Mucosa of rectum (tissue), 2 donors: ENCODE data around the gene SGCD.

Experiments used
- H3K27ac ChIP-seq, 2 donors: one replicate each; pipeline ENCODE4 v1.7.0; 2013; ENCODE audit warnings: inconsistent platforms in 2 of 2, low read depth in 2 of 2, low read length in 2 of 2
- H3K27me3 ChIP-seq, 2 donors: one replicate each; pipeline ENCODE4 v1.7.0; 2013; ENCODE audit warnings: low read length in 2 of 2; ENCODE audit not compliant: control insufficient read depth in 2 of 2, insufficient read depth in 2 of 2
- H3K36me3 ChIP-seq, 2 donors: one replicate each; pipeline ENCODE4 v1.7.0; 2013; ENCODE audit warnings: low read length in 2 of 2; ENCODE audit not compliant: control insufficient read depth in 2 of 2, insufficient read depth in 2 of 2
- H3K4me1 ChIP-seq, 2 donors: one replicate each; pipeline ENCODE4 v1.7.0; 2013; ENCODE audit warnings: low read length in 2 of 2, mild to moderate bottlenecking in 1 of 2; ENCODE audit not compliant: control insufficient read depth in 2 of 2, insufficient read depth in 2 of 2
- H3K4me3 ChIP-seq, 2 donors: one replicate each; pipeline ENCODE4 v1.7.0; 2013; ENCODE audit warnings: low read length in 2 of 2
- H3K9ac ChIP-seq, 2 donors: one replicate each; pipeline ENCODE4 v1.7.0; 2013; ENCODE audit warnings: low read length in 2 of 2, low read depth in 1 of 2, mild to moderate bottlenecking in 1 of 2
- H3K9me3 ChIP-seq, 2 donors: one replicate each; pipeline ENCODE4 v1.7.0; 2013; ENCODE audit warnings: low read length in 2 of 2; ENCODE audit not compliant: control insufficient read depth in 2 of 2
- donor health status: healthy.
- donor health status: Normal muscosa, but diverticular disease.

The SGCD gene

DNA sequence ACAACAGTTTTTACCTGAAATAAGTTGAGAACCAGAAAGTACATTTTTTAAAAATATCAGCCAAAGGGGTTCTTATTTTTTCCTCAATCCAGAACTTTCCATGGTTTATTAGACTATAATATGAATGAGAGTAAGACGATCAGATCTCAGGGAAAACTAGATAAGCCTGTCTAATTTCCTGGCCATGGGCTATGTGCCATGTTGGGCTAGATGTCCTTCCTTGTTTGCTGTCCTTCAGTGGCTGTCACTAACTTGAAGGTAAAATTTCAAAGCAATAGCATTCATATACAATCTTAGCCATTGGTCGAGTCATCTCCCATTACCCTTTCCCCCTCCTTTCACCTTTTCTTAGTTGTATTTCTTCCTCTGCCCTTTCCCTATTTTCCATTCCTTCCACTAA is 343.7 kb downstream of the SGCD start:
- Histone ChIP-seq H3K4me1 (no peaks in the 10 kb centered on the region), H3K36me3 (no peaks in the 10 kb centered on the region), H3K27me3 (no peaks in the 10 kb centered on the region), H3K9me3 (no peaks in the 10 kb centered on the region), H3K9ac (no peak overlapping the region), H3K27ac (no peak overlapping the region), H3K4me3 (no peak overlapping the region)

DNA sequence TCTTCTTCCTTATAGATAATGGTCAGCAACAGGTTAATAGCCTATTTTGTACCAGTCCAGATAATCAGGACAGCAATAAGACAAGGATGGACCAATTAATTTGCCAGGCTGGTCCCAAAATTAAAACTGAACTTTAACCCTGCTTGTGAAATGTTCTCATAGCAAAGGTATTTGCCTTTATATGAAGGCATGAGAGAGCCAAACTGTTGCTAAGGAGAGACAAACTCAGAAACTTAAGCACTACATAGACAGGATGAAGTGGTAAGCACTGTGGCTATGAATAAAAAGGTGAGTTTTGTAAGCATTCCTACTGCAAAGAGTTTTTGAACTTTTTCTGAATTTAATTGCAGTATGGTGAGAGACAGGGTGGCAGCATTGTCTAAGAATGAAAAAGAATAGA is 348.4 kb downstream of the SGCD start:
- peaks cover 0 to 4% of the 10 kb centered on the region in 2 donors for H3K4me1 ChIP-seq
- H3K36me3 ChIP-seq, result no peaks in the 10 kb centered on the region
- H3K9ac ChIP-seq, result no peak overlapping the region
- no peaks in the 10 kb centered on the region for H3K9me3 ChIP-seq
- H3K27ac ChIP-seq, result no peak overlapping the region
- H3K27me3 ChIP-seq, result peaks cover 0 to 11% of the 10 kb centered on the region in 2 donors
- H3K4me3 ChIP-seq, result no peak overlapping the region

DNA sequence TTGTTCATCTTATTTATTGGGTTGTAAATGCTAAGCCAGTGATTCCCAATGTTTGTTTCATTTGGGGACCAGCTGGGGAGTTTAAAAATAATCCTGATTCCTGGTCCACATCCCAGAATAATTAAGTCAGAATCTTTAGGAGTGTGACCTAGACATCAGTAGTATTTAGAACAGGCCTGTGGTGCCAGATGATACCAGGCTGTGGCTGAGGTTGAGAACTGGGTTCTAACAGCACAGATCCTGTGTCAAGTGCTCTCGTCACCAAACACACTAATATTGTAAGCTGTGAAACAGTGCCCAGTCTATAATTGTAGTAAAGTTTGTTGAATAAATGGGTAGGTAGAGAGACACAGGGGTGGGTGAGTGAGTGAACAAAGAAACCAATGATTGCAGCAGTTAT is 351.0 kb downstream of the SGCD start:
- H3K27me3 ChIP-seq, result peaks cover 0 to 23% of the 10 kb centered on the region in 2 donors
- H3K4me1 ChIP-seq, result peaks cover 0 to 4% of the 10 kb centered on the region in 2 donors
- H3K4me3 ChIP-seq, result no peak overlapping the region
- H3K27ac ChIP-seq, result no peak overlapping the region
- no peaks in the 10 kb centered on the region for H3K9me3 ChIP-seq
- no peak overlapping the region for H3K9ac ChIP-seq
- H3K36me3 ChIP-seq, result no peaks in the 10 kb centered on the region

DNA sequence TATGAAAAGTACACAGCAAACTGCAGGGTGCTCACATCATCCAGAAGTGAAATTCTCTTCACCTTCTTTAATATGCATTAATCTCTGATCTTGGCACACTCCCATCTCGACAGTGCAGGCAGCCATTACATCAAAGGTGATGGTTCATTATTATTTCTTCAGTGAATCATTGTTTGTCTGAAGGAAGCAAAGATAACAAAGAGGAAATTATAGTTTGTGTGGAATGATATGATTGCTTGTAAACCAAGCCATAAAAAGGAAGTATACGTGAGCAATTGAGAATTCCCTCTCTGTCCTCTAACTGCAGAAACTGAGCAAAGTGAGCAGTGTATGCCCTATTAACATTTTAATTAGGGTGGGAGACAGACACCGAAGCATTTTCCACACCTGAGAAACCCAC is 351.5 kb downstream of the SGCD start:
- Histone ChIP-seq H3K27me3 (peaks cover 0 to 23% of the 10 kb centered on the region in 2 donors), H3K36me3 (no peaks in the 10 kb centered on the region), H3K9ac (no peak overlapping the region), H3K27ac (no peak overlapping the region), H3K4me1 (peaks cover 0 to 4% of the 10 kb centered on the region in 2 donors), H3K9me3 (no peaks in the 10 kb centered on the region), H3K4me3 (no peak overlapping the region)

DNA sequence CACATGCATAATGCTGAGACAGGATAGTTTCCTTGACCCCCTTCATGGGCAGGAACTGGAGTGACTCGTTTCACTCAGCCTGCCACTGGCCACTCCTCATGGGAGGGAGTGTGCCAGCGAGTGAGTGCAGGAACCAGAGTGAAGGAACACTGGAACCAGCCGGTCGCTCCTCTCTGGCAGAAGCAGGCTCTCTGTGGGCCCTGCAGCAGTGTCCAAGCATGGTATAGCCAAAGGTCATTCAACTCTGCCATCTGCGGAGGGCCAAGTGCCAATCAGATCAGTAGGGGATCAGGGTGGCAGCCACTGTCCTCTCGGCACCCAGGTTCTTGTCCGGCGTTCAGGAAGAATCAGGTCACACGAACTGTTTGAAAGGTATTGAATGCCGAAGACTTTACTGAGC is 353.9 kb downstream of the SGCD start:
- Histone ChIP-seq H3K27ac (no peak overlapping the region), H3K4me3 (no peak overlapping the region), H3K9me3 (no peaks in the 10 kb centered on the region), H3K4me1 (peaks cover 0 to 4% of the 10 kb centered on the region in 2 donors), H3K27me3 (peaks cover 0 to 34% of the 10 kb centered on the region in 2 donors), H3K9ac (no peak overlapping the region), H3K36me3 (no peaks in the 10 kb centered on the region)

DNA sequence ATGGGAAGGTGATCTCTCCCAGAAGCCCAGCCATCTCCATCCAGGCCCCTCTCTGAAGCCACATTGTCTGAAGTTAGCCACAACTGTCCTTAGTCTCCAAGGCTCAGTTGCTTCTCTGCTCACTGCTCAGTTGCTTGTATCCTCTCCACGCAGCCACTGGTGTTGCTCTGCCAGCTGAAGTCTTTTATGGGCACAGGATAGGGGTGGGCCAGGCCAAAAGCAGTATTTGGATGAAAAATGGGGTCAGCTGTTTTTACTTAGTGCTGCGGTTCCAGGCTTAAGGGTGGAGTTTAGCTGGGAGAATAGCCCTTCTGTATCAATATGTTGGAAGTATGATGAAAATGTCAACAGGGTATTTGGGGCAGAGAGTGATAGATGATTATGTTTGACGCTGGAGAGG is 354.3 kb downstream of the SGCD start:
- H3K4me1 ChIP-seq, result peaks cover 0 to 4% of the 10 kb centered on the region in 2 donors
- no peaks in the 10 kb centered on the region for H3K9me3 ChIP-seq
- H3K27ac ChIP-seq, result no peak overlapping the region
- H3K36me3 ChIP-seq, result no peaks in the 10 kb centered on the region
- peaks cover 0 to 36% of the 10 kb centered on the region in 2 donors for H3K27me3 ChIP-seq
- H3K4me3 ChIP-seq, result no peak overlapping the region
- H3K9ac ChIP-seq, result no peak overlapping the region

DNA sequence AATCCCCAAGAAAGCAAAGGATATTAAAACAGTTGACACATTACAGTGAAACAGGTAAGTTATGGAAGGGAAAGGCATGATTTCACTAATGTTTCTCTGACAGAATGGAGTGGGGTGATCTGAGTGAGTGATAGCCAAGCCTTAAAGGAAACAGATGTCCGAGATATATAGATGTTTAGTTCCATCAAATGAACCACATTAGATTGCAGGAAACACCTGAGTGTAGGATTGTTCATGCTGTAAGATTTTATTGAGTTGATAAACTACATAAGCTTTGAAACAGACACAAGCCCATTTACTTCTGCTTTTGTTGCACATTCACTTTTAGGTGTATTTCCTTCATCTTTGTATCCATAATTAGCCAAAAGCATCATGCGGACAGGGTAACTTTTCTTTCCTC is 356.0 kb downstream of the SGCD start:
- Histone ChIP-seq H3K27me3 (peaks cover 0 to 43% of the 10 kb centered on the region in 2 donors), H3K27ac (no peak overlapping the region), H3K4me1 (peaks cover 0 to 4% of the 10 kb centered on the region in 2 donors), H3K9me3 (no peaks in the 10 kb centered on the region), H3K36me3 (no peaks in the 10 kb centered on the region), H3K9ac (no peak overlapping the region), H3K4me3 (no peak overlapping the region)

DNA sequence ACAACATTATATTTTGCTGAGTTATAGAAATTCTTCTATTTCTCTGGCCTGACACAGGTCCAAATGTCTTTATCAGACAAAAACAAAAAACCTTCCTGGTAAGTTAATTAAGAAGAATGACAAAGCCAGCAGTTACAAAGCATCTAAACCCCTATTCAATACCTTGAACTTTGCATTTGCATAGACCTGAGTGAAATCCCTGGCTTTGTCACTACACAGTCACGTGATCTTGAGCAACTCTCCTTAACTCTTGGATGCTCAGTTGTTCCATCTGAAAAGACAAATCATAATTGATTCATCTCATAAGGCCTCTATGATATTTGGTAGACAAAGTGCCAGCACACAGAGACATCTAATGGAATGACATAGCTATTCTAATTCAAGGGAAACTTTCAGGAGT is 356.5 kb downstream of the SGCD start:
- no peak overlapping the region for H3K27ac ChIP-seq
- H3K4me3 ChIP-seq, result no peak overlapping the region
- peaks cover 0 to 43% of the 10 kb centered on the region in 2 donors for H3K27me3 ChIP-seq
- no peak overlapping the region for H3K9ac ChIP-seq
- no peaks in the 10 kb centered on the region for H3K36me3 ChIP-seq
- no peaks in the 10 kb centered on the region for H3K9me3 ChIP-seq
- H3K4me1 ChIP-seq, result peaks cover 0 to 4% of the 10 kb centered on the region in 2 donors

DNA sequence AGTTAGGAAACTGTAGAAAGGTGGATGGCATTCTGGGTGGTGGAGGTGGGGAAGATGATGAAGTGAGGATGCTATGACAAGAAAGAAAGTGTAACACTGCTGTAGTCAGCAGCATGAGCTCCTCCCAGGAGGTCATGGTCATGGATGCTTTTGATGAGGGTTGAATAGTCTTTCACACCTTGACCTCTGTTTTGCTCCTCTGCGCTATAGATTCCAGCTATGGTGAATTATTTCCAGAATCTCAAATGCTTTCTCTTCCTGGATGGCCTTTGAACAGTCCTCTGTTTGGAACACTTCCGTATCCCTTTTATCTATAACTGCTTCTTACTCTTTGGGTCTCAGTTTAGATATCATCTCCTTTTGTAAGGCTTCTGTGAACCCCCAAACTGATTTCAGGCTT is 357.3 kb downstream of the SGCD start:
- no peak overlapping the region for H3K27ac ChIP-seq
- no peaks in the 10 kb centered on the region for H3K36me3 ChIP-seq
- no peak overlapping the region for H3K9ac ChIP-seq
- no peaks in the 10 kb centered on the region for H3K4me1 ChIP-seq
- H3K9me3 ChIP-seq, result no peaks in the 10 kb centered on the region
- peaks cover 0 to 38% of the 10 kb centered on the region in 2 donors for H3K27me3 ChIP-seq
- no peak overlapping the region for H3K4me3 ChIP-seq

DNA sequence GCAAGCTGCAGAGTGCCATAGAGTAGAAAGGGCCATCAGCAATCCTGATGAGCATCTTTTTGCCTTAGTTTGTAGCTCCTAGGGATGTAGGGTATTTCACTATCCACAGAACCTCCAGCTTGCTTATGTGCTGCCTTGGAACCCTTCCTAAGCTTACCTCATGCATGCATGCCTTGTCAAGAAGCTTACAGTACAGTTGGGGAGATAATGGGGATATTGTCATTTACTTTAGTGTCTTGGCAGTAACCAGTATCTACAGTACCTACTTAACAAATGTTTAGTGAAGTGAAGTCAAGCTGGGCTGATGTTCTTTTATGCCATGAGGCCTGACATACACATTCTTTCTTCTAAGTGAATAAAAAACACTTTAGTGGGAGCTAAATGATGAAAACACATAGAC is 358.5 kb downstream of the SGCD start:
- no peak overlapping the region for H3K27ac ChIP-seq

DNA sequence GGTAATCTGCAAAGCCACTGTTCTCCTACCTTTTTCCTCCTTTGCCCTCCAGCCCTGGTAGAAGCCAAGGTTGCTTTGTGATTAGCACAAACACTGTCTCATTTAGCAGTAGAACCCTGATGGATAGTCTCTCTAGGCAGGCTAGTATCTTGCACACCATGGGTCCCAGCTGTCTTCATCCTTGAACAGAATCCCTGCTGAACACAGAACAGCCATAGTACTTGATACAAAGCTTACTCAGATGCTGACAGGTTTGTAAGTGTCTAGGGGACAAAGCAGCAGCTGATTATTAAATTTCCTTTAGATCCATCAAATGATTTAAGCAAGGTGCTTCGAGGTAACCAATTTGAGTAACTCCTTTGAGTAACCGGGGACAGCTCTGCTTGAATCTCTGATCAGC is 359.4 kb downstream of the SGCD start:
- no peaks in the 10 kb centered on the region for H3K36me3 ChIP-seq
- no peaks in the 10 kb centered on the region for H3K9me3 ChIP-seq
- peaks cover 0 to 25% of the 10 kb centered on the region in 2 donors for H3K27me3 ChIP-seq
- no peak overlapping the region for H3K27ac ChIP-seq
- H3K4me3 ChIP-seq, result no peak overlapping the region
- H3K4me1 ChIP-seq, result no peaks in the 10 kb centered on the region
- H3K9ac ChIP-seq, result no peak overlapping the region

More for the DNA sequence above, 358.5 kb downstream of the SGCD start:
- no peak overlapping the region for H3K9ac ChIP-seq
- H3K9me3 ChIP-seq, result no peaks in the 10 kb centered on the region
- H3K27me3 ChIP-seq, result peaks cover 0 to 32% of the 10 kb centered on the region in 2 donors
- no peaks in the 10 kb centered on the region for H3K4me1 ChIP-seq
- no peak overlapping the region for H3K4me3 ChIP-seq
- no peaks in the 10 kb centered on the region for H3K36me3 ChIP-seq
